Activated naive CD4-positive, alpha-beta T cell treated with anti-CD3 and anti-CD28 coated beads for 36 hours (primary cell): ENCODE data around the gene MOSMO. TPM values are rescaled to one million over a fixed set of nuclear protein-coding genes. Genes with fewer than 3 reads are reported as not detected.
"Not testable (repeated sequence)": the region's sequence is repeated elsewhere in the genome, so short reads cannot be mapped to it uniquely, and the experiment has no call there.

Experiments used
- CTCF ChIA-PET: fragments of 350-600 bp; sonication (Branson Sonifier 250); formaldehyde crosslinking; loops from one replicate; lab custom pipeline; 2021; ENCODE audit warnings: antibody characterized with exemption; lab: Charles Lee
- DNase-seq: peaks from one replicate; pipeline ENCODE4 v3.0.0-alpha.2; 2020
- H3K27ac Mint-ChIP-seq: one replicate; pipeline ENCODE4 v1.8.0; 2021; ENCODE audit warnings: mild to moderate bottlenecking, mixed read lengths
- H3K27me3 Mint-ChIP-seq: one replicate; pipeline ENCODE4 v1.8.0; 2021; ENCODE audit warnings: low read depth, mixed read lengths
- H3K36me3 Mint-ChIP-seq: one replicate; pipeline ENCODE4 v1.8.0; 2021; ENCODE audit warnings: low read depth, mixed read lengths
- H3K4me1 Mint-ChIP-seq: one replicate; pipeline ENCODE4 v1.8.0; 2021; ENCODE audit warnings: low read depth, mixed read lengths
- H3K4me3 Mint-ChIP-seq: one replicate; pipeline ENCODE4 v1.8.0; 2021; ENCODE audit warnings: mild to moderate bottlenecking, moderate library complexity, mixed read lengths
- H3K9me3 Mint-ChIP-seq: one replicate; pipeline ENCODE4 v1.8.0; 2021; ENCODE audit warnings: mixed read lengths
- intact Hi-C: fragments of 100-400 bp; cut with micrococcal nuclease; formaldehyde crosslinking; loops from one replicate; pipeline ENCODE4 v1.15.1; 2023
- total RNA-seq, 2 experiments: library from RNA; stranded (reverse); gene quantifications; one replicate each; pipeline ENCODE4 v1.2.3, GENCODE V29; 2021

Gene MOSMO
- total RNA-seq, 2 experiments from 2014 or later, result 6.5 to 6.7 TPM

- DNase-seq, result no peak
- Mint-ChIP-seq H3K4me3 (no peak overlapping the region), H3K27me3 (no peaks in the 10 kb centered on the region), H3K27ac (no peak overlapping the region), H3K4me1 (no peaks in the 10 kb centered on the region), H3K9me3 (peaks cover 4% of the 10 kb centered on the region), H3K36me3 (no peaks in the 10 kb centered on the region)
- CTCF ChIA-PET, result no interaction called here
- intact Hi-C loops, result no loop called here
Measured at GRCh38 chr16:22126037-22126558, 118.2 kb downstream of the MOSMO start.

GRCh38 chr16:22128537-22128936 lies 120.6 kb downstream of the MOSMO start:
- H3K9me3 Mint-ChIP-seq, H3K4me3 Mint-ChIP-seq, H3K27ac Mint-ChIP-seq, H3K4me1 Mint-ChIP-seq, H3K36me3 Mint-ChIP-seq, H3K27me3 Mint-ChIP-seq, DNase-seq, intact Hi-C loops: not testable (repeated sequence)
- CTCF ChIA-PET, result interaction anchor here (0.6 kb wide), 1 partner anchor 138 kb away, joined by 4 read pairs; no protein-coding TSS in a partner anchor

GRCh38 chr16:22130528-22130927 lies 122.6 kb downstream of the MOSMO start:
- Mint-ChIP-seq H3K27ac (no peak overlapping the region), H3K4me1 (no peaks in the 10 kb centered on the region), H3K9me3 (peaks cover 4% of the 10 kb centered on the region), H3K36me3 (no peaks in the 10 kb centered on the region), H3K27me3 (no peaks in the 10 kb centered on the region), H3K4me3 (no peak overlapping the region)
- intact Hi-C loops, result no loop called here
- CTCF ChIA-PET, result no interaction called here
- no peak for DNase-seq

- no peak for DNase-seq
- no peak overlapping the region for H3K27ac Mint-ChIP-seq
- intact Hi-C loops, result no loop called here
- no peaks in the 10 kb centered on the region for H3K27me3 Mint-ChIP-seq
- no peaks in the 10 kb centered on the region for H3K4me1 Mint-ChIP-seq
- peaks cover 4% of the 10 kb centered on the region for H3K9me3 Mint-ChIP-seq
- H3K36me3 Mint-ChIP-seq, result no peaks in the 10 kb centered on the region
- H3K4me3 Mint-ChIP-seq, result no peak overlapping the region
- CTCF ChIA-PET, result interaction anchor here (1.5 kb wide), 1 partner anchor 9 kb away, joined by 4 read pairs; no protein-coding TSS in a partner anchor
Measured at GRCh38 chr16:22132801-22133200, 124.9 kb downstream of the MOSMO start.

Other genes with a start within 250 kb of the MOSMO start
- 10 to 100 TPM; 91.9 to 94.9 TPM for gene NPIPB4, start 150.4 kb upstream of the MOSMO start, total RNA-seq
- gene UQCRC2, start 54.8 kb upstream of the MOSMO start, total RNA-seq, result 100 to 1,000 TPM; 356 to 378 TPM
- gene PDZD9, start 7.0 kb upstream of the MOSMO start, total RNA-seq, result not detected
- not detected for gene VWA3A, start 84.4 kb downstream of the MOSMO start, total RNA-seq
- gene SDR42E2, start 154.4 kb downstream of the MOSMO start, total RNA-seq, result under 1 TPM in 1 of 2 experiments, not detected in 1; 0.15 TPM
- gene EEF2K, start 198.2 kb downstream of the MOSMO start, total RNA-seq, result 1 to 10 TPM; 9.8 to 10.0 TPM